Peyer's patch (tissue), 4 donors: Measurements from ENCODE around the gene ESRP2.

Experiments used
- CTCF ChIP-seq, 6 experiments: fragments of 450-650 bp in 4 of 6; fragments of 200-600 bp in 2 of 6; sonication (generic) in 1 of 6; IDR thresholded peaks; one replicate each; pipeline ENCODE4 v1.5.1; 2017 to 2019; ENCODE audit warnings: antibody characterized with exemption in 6 of 6, mild to moderate bottlenecking in 3 of 6, moderate library complexity in 1 of 6
- POLR2A ChIP-seq, 2 donors: fragments of 450-650 bp; IDR thresholded peaks; one replicate each; pipeline ENCODE4 v1.5.1; 2017; ENCODE audit warnings: antibody characterized with exemption in 2 of 2, mild to moderate bottlenecking in 2 of 2, moderate library complexity in 2 of 2

GRCh38 chr16:68275611-68276191 lies 39.8 kb upstream of the ESRP2 start:
- no peak for TF ChIP-seq POLR2A (IDR thresholded peaks at IDR 0.05)
- no peak for TF ChIP-seq CTCF (IDR thresholded peaks at IDR 0.05)
